Astrocyte (in vitro differentiated cells and primary cell): Measurements from ENCODE around the gene CLASRP.

Experiments used
- CTCF ChIP-seq: IDR thresholded peaks from 2 replicates; pipeline ENCODE4 v1.5.1; 2011; ENCODE audit warnings: low read depth, mild to moderate bottlenecking, inconsistent platforms, low read length, moderate library complexity; ENCODE audit not compliant: insufficient read depth
- EZH2 ChIP-seq: IDR thresholded peaks from 2 replicates; pipeline ENCODE4 v1.6.1; 2012; ENCODE audit warnings: mild to moderate bottlenecking, low read length, inconsistent platforms; ENCODE audit not compliant: insufficient read depth

GRCh38 chr19:45038931-45039893 is at the start of gene CLASRP:
- no peak for TF ChIP-seq CTCF
- no peak for TF ChIP-seq EZH2
